HG02642 (cell line): ENCODE measurements around the gene TRIM14.

Source experiments
- ATAC-seq: cut with Tn5 transposase; IDR thresholded peaks from one replicate; pipeline ENCODE4 v1.9.1; 2021; ENCODE audit warnings: mild to moderate bottlenecking; ENCODE audit not compliant: unreplicated experiment, poor library complexity

TRIM14 gene, protein sequence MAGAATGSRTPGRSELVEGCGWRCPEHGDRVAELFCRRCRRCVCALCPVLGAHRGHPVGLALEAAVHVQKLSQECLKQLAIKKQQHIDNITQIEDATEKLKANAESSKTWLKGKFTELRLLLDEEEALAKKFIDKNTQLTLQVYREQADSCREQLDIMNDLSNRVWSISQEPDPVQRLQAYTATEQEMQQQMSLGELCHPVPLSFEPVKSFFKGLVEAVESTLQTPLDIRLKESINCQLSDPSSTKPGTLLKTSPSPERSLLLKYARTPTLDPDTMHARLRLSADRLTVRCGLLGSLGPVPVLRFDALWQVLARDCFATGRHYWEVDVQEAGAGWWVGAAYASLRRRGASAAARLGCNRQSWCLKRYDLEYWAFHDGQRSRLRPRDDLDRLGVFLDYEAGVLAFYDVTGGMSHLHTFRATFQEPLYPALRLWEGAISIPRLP

DNA sequence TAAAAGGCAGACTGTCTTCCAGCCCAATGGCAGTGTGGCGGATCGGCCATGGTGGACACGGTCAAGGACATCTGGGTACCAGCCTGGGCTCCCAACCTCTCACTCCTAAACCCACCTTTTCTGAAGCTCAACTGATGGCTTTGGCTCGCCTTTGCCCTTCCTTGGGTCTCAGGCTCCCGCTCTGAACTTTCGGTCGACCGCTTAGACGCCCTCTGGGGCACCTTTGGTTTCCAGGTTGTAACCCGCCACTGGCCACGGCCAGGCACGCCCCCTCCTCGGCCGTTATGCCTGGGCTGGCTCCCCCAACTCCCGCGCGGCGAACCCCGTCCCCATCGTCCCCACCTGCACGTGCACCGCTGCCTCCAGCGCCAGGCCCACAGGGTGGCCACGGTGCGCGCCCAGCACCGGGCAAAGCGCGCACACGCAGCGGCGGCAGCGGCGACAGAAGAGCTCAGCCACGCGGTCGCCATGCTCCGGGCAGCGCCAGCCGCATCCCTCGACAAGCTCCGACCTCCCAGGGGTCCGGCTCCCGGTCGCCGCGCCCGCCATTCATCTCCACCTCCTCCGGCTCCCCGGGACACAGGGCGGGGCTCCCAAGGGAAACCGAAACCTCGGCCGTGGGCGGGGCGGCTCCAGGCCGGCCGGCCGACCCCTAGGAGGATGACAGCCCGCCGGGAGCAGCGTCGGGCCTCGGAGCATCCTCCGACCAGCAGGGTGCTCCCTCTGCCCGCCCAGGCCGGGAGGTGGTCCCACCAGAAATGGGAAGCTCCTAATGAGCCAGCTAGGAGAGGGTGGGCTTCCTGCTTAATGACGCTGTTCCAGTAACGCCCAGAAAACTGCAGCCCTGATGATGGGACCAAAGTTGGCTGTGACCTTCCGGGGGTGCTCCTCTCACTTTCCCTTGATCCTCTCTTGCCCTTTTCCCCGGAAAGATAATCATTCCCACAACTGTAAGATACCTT, at the start of gene TRIM14:
Gene TRIM14, minus strand, starts transcription at position 583 of the 962 bp plus-strand sequence. Its CDS starts 34 bp downstream, at position 549.
- peak; percentile 71 for ATAC-seq

DNA sequence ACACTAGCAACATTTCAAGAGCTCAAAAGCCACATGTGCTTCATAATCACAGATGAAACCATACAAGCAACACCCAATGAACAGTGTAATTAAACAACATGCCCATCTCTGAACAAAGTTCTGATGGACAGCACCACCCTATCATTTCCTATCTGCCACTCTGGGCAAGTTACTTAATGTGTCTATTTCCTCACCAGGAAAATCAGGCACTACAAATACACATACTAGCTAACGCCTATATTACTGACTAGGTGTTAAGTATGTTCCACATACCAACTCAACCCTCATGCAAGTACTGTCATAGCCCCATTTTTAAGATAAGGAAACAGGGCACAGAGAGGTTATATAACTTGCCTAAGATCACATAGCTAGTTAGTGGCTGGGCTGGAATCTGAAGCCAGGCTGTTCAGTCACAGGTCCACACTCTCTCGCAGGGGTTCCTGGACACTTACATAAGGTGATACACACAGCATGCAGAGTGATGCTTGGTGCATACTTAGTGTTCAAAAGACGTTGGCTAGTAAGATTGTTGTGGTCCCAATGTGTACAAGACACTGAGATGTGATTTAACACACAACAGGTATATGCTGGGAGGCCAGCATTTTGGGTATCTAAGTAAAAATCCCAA, 49.2 kb upstream of the TRIM14 start:
- ATAC-seq: no peak

DNA sequence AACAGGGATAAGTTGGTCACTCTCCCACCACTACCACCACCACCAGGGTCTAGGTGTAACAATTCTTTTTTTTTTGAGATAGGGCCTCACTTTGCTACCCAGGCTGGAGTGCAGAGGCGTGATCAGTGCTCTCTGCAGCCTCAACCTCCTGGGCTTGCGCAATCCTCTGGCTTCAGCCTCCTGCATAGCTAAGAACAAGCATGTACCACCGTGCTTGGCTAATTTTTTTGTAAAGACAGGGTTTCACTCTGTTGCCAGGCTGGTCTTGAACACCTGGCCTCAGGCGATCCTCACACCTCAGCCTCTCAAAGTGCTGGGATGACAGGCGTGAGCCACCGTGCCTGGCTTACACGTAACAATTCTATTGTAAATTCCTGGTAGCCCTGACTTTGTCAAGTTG, 45.9 kb upstream of the TRIM14 start:
- no peak for ATAC-seq

DNA sequence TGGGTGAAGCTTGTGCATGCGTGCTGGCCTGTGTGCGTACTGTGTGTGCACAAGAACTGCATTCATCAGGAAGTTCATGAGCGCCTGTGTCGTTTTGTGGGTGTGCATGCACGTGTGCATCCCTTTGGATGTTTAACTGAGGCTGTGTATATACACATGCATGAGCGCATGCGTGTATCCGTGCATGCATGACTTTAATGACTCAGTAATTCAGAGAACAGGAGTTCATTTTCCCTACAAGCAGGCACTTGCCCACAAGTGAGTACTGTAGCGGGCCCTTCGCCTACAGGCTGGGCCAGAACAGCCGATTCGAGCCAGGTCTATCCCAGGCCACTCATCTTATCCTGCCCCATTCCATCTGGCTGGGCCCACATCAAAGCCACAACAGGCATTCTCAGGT, 43.6 kb upstream of the TRIM14 start:
- ATAC-seq: no peak

DNA sequence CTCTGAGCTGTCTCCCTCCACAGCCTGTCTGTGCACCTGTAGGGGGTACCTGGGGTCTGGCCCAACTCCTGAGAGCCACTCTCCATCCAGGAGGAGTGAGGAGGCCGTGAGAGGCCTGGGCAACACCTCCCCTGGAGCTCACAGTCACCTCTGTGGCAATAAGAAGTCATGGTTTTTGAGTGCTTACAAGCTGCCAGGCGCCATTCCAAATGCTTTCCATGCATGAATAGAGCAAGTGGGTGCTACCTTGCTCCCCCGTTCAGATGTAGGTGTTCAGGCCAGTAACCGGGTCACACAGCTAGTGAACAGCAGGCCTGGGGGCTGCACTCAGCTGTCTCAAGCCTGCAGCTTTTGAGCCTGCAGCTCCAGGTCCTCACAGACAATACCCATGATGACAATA, 42.8 kb upstream of the TRIM14 start:
- ATAC-seq: no peak

DNA sequence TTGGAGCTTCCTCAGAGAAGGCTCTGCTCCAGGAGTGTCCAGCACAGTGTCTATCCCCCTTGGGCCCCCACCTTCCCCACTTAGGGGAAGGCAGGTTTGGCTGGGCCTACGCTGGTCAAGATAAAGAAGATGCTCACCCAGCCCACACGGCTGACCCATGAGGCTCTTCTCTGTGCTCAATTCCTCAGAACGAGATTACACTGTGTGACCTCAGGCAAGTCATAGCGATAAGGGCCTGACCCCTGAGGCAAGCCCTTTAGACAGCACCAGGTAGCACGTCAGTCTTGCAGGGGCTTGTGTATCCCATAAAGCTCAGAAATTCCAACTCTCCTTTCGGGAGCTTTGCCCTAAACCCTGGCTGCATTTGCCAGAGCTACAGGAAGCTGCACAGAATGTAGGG, 40.8 kb upstream of the TRIM14 start:
- no peak for ATAC-seq

DNA sequence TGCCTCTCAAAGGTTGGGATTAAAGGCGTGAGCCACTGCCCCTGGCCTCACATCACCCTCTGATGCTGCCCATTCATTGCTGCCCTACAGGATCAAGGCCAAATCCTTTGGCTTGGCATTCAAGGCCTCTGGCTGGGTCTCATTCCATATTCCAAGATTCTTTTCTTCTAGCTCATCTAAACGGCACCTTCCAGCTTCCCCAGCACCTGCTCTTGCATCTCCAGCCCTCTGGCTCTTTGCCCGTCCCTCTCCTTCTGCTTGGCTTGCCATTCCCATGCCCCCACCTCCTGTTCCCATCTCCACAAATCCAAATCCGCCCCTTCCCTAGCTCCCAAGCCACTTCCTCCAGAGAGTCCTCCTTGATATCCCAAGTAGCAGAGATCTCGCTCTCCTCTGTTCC, 40.3 kb upstream of the TRIM14 start:
- no peak for ATAC-seq

DNA sequence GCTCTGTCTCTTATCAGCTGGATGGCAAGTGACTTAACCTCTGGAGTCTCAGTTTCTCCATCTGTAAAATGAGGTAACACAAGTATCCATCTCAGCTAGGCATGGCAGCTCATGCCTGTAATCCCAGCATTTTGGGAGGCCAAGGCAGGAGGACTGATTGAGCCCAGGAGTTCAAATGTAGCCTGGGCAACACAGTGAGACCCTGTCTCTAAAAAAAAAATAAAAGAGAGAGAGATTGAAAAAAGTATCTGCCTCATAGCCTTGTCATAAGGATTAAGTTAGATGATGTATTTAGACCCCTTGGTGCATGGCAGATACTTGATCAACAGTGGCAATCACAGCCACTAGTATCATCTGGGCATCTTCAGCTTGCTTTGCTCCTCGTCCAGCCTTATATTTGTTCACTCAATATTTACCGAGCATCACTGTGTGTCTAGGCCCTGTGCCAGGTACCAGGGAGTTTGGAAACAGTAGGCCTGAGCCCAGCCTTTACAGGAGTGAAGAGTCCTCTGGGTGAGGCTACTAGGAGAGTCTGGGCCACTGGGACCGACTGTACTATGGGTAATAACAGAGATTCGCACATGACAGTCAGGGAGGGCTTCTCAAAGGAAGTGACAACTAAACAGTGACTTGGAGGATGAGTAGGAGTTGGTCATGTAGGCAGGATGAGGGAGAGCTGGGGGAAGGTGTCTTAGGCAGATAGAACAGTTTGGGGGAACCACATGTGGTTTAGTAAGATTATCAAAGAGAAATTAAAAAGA, 39.2 kb upstream of the TRIM14 start:
- no peak for ATAC-seq

DNA sequence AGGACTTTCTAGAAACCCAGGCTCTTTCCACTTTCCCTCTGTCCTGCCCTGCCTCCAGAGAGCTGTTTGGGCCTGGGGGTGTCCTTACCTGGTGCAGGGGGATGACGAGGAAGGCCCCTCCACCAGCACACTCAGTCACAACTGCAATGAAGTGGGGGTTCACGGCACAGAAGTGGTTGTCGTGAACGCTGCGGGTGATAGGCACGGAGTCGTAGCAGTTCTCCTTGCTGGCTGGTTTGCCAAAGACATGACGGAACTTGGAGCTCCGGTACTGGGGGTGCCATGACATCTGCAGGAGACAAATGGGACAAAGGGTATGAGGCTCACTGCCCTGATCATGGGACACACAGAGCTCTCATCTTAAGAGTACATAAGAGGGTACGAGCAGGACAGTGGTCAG, 38.4 kb upstream of the TRIM14 start:
- no peak for ATAC-seq

DNA sequence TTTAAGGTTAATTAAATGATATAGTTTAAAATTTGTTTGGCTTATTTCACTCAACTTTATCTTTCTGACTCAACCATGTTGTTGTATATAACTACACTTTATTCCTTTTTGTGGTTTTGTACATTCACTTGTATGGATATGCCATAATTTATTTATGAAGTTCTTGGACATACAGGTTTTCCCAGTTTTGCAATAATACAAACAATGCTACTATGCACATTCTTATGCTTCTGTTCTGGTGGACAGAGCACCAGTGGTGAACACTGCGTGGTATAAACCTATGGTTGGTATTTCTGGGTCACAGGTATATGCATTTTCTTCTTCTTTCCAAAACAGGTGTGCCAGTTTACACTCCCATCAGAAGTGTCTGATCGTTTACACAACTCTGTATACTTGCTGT, 35.7 kb upstream of the TRIM14 start:
- no peak for ATAC-seq

DNA sequence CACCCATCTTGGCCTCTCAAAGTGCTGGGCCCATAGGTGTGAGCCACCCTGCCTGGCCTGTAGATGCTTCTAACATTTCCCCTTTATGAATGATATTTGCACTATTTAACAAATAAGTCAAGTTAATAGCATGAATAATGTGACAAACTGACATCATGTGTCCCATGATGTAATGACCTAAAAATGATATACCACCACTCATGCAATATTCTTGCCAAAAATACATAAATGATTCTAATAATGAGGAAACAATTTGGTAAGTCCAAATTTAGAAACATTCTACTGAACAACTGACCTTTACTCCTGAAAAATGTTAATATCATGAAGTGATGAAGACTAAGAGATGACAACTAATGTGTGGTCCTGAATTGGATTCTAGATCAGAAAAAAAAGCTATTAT, 33.5 kb upstream of the TRIM14 start:
- ATAC-seq: no peak

DNA sequence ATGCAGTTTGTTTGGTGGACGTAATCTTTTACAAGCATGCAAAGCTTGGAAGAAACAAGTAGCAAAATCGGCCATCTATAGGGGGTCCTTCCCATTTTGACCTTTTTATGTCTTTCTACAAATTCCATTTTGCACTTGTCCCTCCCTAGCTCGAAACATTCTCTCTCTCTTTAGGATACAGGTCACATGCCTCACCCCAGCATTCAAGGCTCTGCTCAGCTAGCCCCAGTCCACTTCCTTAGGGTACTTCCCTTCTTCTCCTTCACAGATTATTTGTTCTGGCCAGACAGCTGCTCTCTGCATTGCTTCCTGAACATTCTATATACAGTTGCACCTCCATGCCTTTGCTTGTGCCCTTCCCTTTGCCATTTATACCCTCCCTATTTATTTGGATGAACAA, 31.7 kb upstream of the TRIM14 start:
- ATAC-seq: no peak

DNA sequence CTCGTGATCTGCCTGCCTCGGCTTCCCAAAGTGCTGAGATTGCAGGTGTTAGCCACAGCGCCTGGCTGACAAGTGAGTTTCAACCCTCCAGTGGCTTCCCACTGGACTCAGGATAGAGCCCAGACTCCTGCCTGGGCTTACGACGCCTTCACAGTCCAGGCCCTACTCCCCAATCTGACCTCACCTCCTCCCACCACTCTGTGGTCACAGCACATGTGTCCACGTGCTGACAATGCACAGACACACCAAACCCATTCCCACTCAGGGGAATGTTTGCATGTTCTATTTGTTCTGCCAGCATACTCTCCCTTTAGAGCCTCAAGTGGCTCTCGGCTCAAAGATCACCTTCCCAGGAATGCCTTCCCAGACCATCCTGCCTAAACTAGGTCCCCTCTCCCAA, 31.1 kb upstream of the TRIM14 start:
- ATAC-seq: no peak

DNA sequence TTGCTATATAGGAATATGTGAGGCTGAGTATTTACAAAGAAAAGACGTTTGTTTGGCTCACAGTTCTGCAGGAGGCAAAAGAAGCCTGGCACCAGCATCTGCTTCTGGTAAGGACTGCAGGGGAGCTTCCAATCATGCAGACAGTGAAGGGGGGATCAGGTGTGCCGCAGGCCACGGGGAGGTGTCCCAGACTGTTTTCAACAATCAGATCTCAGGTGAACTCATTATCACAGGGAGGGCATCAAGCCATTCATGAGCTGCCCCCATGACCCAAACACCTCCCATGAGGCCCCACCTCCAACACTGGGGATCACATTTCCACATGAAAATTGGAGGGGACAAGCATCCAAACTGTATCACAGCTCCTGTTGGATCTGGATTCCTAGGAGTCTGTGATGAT, 30.4 kb upstream of the TRIM14 start:
- ATAC-seq: no peak

DNA sequence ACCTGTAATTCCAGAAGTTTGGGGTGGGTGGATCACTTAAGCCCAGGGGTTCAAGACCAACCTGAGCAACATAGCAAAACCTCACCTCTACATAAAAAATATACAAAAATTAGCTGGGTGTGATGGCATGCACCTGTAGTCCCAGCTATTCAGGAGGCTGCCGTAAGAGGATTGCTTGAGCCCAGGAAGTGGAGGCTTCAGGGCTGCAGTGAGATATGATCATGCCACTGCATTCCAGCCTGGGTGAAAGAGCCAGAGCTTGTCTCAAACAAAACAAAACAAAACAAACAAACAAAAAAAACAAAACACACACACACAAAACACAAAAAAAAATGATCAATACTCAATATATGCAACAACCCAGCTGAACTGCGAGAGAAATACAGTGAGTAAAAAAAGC, 29.5 kb upstream of the TRIM14 start:
- no peak for ATAC-seq

DNA sequence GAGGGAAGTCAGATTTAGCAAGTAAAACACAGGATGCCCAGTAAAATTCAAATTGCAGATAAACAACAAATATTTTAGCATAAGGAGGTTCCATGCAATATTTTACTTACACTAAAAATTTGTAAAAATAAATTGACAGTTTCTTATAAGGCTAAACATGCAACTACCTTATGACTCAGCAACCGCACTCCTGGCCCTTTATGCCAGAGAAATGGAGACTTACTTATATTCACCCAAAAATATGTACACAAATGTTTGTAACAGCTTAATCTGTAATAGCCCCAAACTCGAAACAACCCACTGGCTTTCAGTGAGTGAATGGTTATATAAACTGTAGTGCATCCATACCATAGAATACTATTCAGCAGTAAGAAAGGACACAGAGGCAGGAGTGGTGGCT, 28.6 kb upstream of the TRIM14 start:
- no peak for ATAC-seq

DNA sequence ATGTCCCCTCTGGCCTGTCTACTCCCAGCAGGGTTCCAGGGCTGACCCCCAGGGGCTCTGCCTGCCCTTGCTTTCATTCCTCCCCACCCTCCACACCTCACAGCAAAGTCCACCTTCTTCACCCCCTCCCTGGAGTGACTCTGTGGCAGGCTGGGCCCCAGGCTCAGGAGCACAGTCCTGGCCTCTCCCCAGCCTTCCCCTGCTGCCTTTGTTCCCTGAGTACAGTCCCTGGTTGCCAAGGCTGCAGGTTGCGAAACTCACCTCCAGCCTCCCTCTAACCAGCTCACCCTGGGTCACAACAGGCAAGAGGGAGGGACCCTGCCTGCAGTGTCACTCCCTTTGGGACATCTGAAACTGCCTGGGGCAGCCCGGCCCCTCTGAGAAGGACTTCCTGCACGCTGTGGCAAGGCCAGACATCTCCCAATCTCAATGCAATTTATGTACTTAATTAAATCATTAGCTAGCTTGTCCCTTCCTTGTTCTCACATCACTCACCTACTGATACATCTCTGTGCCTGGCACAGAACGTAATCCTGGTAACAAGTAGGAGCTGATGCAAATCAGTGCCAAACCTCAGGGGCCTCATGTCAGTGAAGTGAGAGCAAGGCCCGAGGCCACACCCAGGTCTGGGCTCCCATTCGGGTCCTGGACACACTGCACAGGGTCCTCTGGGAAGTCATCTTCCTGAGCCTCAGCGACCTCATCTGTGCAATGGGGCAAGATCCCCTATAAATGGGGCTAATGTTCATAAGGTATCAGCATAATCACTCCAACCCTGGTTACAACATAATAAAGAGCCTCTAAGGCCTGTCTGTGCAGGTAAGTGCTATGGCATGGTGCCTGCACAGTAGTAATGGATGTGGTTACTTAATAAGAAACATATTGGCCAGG, 27.3 kb upstream of the TRIM14 start:
- ATAC-seq: no peak

DNA sequence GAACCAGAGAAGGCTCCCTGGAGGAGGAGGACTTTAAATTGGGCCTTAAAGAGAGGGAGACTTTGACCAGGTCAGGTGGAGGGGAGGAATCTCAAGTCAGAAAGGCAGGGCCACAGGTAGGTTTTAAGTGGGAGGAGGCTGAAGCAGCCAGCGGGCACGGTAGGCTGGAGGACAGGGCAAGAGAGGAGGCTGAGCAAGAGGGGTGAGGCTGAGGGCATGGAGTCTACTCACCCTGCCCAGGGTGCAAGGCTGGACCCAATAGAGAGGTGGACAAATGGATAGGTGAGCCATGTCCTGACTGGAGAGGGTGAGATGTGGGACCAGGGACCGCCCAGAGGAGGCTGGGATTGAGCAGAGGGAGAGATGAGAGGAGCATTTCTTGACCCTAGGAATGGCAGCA, 25.6 kb upstream of the TRIM14 start:
- ATAC-seq: no peak

DNA sequence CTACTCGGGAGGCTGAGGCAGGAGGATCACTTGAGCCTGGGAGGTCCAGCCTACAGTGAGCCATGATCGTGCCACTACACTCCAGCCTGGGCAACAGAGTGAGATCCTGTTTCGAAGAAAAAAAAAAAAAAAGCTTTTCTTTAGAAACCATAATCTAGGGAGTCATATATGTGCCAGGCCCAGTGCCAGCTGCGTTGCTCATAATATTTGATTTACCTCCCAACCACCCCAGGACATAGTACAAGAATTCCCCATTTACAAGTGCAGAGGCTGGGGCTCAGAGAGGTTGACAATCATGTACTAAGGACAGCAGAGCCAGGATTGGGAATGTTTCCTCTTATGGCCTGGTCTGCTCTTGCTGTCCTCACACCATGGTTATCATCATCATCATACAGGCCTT, 25.1 kb upstream of the TRIM14 start:
- no peak for ATAC-seq
